ENCODE results near the gene LY9. TPM values are rescaled to one million over a fixed set of nuclear protein-coding genes. Genes with fewer than 3 reads are reported as not detected.

Gene LY9
- total and polyA plus RNA-seq, 2 experiments from 2014 or later = not detected

GRCh38 chr1:160863061-160863773 lies 67.2 kb downstream of the LY9 start:
- H3K4me1 Mint-ChIP-seq = no peaks in the 10 kb centered on the region
- Histone ChIP-seq H3K4me2 (no peak overlapping the region), H3K27me3 (ENCODE audit: insufficient read depth) (no peaks in the 10 kb centered on the region), H3K27ac (ENCODE audit: low read depth) (no peak overlapping the region), H4K20me1 (replicated peaks; ENCODE audit: insufficient read depth) (no peaks in the 10 kb centered on the region), H3K9me2 (ENCODE audit: insufficient read depth) (no peaks in the 10 kb centered on the region; the same call in 1 of the 2 replicates), H3K79me2 (replicated peaks; ENCODE audit: insufficient read depth) (no peaks in the 10 kb centered on the region), H3K4me3 (no peak overlapping the region), H3K4me1 (ENCODE audit: insufficient read depth) (no peaks in the 10 kb centered on the region), H2AFZ (no peak overlapping the region), H3F3A (replicated peaks; ENCODE audit: low read depth) (no peaks in the 10 kb centered on the region), H3K36me3 (ENCODE audit: insufficient read depth) (no peaks in the 10 kb centered on the region)
- no peaks in the 10 kb centered on the region for H3K36me3 Mint-ChIP-seq (ENCODE audit: low read depth)
- no peak for TF ChIP-seq ZNF331 (CRISPR knock-in tag; IDR thresholded peaks at IDR 0.05; ENCODE audit: low read depth)
- TF ChIP-seq, protein P1, sequence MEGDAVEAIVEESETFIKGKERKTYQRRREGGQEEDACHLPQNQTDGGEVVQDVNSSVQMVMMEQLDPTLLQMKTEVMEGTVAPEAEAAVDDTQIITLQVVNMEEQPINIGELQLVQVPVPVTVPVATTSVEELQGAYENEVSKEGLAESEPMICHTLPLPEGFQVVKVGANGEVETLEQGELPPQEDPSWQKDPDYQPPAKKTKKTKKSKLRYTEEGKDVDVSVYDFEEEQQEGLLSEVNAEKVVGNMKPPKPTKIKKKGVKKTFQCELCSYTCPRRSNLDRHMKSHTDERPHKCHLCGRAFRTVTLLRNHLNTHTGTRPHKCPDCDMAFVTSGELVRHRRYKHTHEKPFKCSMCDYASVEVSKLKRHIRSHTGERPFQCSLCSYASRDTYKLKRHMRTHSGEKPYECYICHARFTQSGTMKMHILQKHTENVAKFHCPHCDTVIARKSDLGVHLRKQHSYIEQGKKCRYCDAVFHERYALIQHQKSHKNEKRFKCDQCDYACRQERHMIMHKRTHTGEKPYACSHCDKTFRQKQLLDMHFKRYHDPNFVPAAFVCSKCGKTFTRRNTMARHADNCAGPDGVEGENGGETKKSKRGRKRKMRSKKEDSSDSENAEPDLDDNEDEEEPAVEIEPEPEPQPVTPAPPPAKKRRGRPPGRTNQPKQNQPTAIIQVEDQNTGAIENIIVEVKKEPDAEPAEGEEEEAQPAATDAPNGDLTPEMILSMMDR (conservative IDR thresholded peaks at IDR 0.05; ENCODE audit: low read depth in 2 of 2) = no peak
- no peak for TF ChIP-seq CREB1 (CRISPR knock-in tag; IDR thresholded peaks at IDR 0.05; ENCODE audit: low read depth)
- no peak for TF ChIP-seq ZNF114 (CRISPR knock-in tag; IDR thresholded peaks at IDR 0.05)
- TF ChIP-seq, protein P2, sequence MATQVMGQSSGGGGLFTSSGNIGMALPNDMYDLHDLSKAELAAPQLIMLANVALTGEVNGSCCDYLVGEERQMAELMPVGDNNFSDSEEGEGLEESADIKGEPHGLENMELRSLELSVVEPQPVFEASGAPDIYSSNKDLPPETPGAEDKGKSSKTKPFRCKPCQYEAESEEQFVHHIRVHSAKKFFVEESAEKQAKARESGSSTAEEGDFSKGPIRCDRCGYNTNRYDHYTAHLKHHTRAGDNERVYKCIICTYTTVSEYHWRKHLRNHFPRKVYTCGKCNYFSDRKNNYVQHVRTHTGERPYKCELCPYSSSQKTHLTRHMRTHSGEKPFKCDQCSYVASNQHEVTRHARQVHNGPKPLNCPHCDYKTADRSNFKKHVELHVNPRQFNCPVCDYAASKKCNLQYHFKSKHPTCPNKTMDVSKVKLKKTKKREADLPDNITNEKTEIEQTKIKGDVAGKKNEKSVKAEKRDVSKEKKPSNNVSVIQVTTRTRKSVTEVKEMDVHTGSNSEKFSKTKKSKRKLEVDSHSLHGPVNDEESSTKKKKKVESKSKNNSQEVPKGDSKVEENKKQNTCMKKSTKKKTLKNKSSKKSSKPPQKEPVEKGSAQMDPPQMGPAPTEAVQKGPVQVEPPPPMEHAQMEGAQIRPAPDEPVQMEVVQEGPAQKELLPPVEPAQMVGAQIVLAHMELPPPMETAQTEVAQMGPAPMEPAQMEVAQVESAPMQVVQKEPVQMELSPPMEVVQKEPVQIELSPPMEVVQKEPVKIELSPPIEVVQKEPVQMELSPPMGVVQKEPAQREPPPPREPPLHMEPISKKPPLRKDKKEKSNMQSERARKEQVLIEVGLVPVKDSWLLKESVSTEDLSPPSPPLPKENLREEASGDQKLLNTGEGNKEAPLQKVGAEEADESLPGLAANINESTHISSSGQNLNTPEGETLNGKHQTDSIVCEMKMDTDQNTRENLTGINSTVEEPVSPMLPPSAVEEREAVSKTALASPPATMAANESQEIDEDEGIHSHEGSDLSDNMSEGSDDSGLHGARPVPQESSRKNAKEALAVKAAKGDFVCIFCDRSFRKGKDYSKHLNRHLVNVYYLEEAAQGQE (IDR thresholded peaks at IDR 0.05; ENCODE audit: unreplicated experiment) = no peak
- TF ChIP-seq EZH2 (IDR thresholded peaks at IDR 0.05; ENCODE audit: low read depth, unreplicated experiment) = no peak
- TF ChIP-seq, protein P3, sequence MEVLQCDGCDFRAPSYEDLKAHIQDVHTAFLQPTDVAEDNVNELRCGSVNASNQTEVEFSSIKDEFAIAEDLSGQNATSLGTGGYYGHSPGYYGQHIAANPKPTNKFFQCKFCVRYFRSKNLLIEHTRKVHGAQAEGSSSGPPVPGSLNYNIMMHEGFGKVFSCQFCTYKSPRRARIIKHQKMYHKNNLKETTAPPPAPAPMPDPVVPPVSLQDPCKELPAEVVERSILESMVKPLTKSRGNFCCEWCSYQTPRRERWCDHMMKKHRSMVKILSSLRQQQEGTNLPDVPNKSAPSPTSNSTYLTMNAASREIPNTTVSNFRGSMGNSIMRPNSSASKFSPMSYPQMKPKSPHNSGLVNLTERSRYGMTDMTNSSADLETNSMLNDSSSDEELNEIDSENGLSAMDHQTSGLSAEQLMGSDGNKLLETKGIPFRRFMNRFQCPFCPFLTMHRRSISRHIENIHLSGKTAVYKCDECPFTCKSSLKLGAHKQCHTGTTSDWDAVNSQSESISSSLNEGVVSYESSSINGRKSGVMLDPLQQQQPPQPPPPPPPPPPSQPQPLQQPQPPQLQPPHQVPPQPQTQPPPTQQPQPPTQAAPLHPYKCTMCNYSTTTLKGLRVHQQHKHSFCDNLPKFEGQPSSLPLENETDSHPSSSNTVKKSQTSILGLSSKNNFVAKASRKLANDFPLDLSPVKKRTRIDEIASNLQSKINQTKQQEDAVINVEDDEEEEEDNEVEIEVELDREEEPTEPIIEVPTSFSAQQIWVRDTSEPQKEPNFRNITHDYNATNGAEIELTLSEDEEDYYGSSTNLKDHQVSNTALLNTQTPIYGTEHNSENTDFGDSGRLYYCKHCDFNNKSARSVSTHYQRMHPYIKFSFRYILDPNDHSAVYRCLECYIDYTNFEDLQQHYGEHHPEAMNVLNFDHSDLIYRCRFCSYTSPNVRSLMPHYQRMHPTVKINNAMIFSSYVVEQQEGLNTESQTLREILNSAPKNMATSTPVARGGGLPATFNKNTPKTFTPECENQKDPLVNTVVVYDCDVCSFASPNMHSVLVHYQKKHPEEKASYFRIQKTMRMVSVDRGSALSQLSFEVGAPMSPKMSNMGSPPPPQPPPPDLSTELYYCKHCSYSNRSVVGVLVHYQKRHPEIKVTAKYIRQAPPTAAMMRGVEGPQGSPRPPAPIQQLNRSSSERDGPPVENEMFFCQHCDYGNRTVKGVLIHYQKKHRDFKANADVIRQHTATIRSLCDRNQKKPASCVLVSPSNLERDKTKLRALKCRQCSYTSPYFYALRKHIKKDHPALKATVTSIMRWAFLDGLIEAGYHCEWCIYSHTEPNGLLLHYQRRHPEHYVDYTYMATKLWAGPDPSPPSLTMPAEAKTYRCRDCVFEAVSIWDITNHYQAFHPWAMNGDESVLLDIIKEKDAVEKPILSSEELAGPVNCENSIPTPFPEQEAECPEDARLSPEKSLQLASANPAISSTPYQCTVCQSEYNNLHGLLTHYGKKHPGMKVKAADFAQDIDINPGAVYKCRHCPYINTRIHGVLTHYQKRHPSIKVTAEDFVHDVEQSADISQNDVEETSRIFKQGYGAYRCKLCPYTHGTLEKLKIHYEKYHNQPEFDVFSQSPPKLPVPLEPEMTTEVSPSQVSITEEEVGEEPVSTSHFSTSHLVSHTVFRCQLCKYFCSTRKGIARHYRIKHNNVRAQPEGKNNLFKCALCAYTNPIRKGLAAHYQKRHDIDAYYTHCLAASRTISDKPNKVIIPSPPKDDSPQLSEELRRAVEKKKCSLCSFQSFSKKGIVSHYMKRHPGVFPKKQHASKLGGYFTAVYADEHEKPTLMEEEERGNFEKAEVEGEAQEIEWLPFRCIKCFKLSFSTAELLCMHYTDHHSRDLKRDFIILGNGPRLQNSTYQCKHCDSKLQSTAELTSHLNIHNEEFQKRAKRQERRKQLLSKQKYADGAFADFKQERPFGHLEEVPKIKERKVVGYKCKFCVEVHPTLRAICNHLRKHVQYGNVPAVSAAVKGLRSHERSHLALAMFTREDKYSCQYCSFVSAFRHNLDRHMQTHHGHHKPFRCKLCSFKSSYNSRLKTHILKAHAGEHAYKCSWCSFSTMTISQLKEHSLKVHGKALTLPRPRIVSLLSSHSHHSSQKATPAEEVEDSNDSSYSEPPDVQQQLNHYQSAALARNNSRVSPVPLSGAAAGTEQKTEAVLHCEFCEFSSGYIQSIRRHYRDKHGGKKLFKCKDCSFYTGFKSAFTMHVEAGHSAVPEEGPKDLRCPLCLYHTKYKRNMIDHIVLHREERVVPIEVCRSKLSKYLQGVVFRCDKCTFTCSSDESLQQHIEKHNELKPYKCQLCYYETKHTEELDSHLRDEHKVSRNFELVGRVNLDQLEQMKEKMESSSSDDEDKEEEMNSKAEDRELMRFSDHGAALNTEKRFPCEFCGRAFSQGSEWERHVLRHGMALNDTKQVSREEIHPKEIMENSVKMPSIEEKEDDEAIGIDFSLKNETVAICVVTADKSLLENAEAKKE (CRISPR knock-in tag; IDR thresholded peaks at IDR 0.05) = no peak
- no peak for TF ChIP-seq STAT1 (IDR thresholded peaks at IDR 0.05; ENCODE audit: unreplicated experiment)
- no peak for TF ChIP-seq NANOG (IDR thresholded peaks at IDR 0.05; ENCODE audit: borderline replicate concordance)
- TF ChIP-seq JUNB (IDR thresholded peaks at IDR 0.05; ENCODE audit: unreplicated experiment) = no peak
- TF ChIP-seq EZH2phosphoT487 (IDR thresholded peaks at IDR 0.05; ENCODE audit: unreplicated experiment) = no peak
- H3K27ac Mint-ChIP-seq = no peak overlapping the region
- peaks cover 2% of the 10 kb centered on the region for H3K27me3 Mint-ChIP-seq (ENCODE audit: insufficient read depth, low read depth, poor library complexity)
- no peak for ATAC-seq
- no peak overlapping the region for H3K4me3 Mint-ChIP-seq
- DNase-seq (ENCODE audit: low spot score) = no peak
- H3K9me3 Mint-ChIP-seq = no peaks in the 10 kb centered on the region

Data from GM23338 (cell line).